ENCODE measurements around the gene ACMSD.

GRCh38 chr2:134800341-134800740 lies 38.1 kb upstream of the ACMSD start:
- TF ChIP-seq CTCF (IDR thresholded peaks at IDR 0.05) (no peak), POLR2A (IDR thresholded peaks at IDR 0.05) (no peak)

Data from testis (tissue), 2 donors.